Measurements from ENCODE around the gene GPA33.

The GPA33 gene

DNA sequence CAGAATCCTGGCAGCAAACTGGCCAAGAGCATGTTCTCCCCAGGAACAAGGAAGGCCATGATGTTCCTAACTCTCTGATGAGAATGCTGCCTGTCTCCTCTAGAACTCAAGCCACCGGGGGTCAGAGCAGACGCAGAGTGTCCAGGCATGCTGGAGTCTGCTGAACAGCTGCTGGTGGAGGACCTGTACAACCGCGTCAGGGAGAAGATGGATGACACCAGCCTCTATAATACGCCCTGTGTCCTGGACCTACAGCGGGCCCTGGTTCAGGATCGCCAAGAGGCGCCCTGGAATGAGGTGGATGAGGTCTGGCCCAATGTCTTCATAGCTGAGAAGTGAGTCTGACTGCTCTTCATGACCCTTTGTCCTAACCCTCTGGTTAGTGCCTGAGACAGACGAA, 27.0 kb upstream of the GPA33 start:
- no peak for DNase-seq

DNA sequence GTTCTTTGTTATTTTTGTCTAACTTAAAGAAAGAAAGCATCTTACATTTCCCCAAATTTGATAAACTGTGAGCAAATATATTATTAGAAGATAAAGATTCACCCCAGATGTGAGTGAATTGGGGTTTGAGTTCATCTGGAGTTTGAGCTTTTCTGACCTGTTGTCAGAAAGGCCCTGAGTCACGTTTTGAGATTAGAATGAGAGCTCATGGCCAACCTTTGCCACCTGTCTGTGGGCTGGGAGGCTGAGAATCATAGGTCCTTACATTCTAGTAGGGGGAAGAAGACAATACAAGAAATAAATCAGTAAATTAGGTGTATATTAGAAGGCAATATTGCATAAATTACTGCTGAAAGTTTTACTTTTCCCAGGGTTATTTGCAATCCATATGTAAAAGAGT, 26.0 kb upstream of the GPA33 start:
- no peak for DNase-seq

DNA sequence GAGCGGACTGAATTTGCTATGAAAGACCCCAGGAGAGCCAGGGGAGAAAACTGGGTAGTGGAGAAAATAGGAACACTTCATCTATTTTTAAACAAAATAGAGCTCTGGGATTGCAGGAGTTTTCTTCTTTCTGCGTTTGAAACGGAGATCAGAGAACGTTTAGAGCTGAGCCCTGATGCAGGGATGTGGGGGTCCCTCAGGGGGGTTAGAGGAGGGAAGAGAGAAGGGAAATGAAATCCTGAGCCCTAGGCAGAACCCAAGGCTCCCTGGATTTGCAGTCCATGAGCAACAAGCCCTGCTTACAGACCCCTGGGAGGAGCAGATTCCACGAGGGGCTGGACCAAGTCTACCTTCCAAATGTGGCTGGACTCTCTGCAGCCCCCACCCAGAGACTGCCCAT, 25.5 kb upstream of the GPA33 start:
- DNase-seq: no peak

DNA sequence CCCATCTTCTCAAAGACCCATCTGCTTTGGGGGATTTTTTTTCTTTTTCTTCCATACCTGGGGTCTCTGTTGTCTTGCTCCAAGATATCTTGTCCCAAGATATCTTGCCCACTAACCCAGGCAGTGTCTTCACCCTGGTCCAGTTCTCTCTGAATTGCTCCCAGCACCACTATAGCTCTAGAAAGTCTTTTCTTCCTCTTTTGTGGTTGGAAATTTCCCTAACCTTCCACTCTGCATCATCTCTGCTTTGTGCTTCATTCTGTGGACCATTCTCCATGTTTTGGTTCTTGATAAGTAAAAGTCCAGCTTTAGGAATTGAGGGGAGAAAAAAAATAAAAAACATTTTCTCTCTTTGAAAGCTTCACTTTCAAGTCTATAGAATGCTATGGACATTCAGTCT, 24.5 kb upstream of the GPA33 start:
- no peak for DNase-seq

DNA sequence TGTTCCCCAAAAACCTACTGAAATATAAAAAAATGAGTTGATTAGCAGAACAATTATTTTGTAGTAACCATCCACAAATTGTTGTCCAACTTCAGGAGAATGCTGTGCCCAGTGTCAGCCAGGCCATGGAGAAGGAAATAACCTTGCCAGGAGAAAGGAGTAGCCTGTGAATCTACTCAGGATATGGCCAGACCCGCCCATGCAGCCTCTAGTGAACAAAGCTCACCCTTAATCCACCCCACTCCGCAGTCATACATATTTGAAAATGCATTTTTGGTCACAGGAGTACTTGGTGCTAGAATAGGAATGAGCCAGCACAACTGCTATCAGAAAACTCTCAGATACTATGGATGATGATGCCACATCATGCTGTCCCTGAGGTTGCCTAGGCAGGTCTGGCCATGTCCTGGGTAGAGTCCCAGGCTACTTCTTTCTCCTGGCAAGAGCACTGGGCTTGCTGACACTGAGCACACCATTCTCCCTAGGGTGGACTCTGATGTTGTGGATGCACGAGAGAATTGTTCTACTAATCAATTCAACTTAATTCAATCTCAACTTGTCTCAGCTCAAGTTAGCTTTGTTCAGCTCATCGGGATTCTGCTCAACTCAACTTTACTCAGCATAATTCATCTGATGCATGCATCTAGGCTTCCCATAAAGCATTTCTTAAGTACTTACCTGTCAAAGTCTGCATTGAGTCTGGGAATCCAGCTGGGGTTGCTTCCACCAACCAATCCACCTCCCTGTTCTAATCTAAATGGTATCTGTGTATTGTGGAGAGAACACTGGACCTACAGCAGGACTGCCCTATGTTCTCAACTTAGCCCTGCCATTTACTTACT, 21.9 kb upstream of the GPA33 start:
- DNase-seq: no peak

DNA sequence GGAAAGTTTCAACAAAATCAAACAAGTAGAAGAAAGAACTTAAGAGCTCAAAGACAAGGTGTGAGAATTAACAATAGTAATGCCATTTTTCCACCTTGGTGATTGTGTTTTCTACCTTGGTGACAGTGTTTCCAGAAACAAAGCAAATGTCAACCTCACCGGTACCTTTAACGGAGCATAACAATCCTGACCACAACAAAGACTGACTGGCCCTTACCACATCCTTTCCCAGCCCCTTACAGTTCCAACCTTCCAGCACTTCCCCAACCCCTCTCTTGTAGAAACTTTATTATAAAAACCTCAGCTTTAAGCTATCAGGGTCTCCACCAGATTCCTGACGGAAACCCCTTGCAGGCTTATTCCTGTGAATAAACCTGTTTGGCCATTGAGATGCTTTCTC, 20.4 kb upstream of the GPA33 start:
- no peak for DNase-seq

DNA sequence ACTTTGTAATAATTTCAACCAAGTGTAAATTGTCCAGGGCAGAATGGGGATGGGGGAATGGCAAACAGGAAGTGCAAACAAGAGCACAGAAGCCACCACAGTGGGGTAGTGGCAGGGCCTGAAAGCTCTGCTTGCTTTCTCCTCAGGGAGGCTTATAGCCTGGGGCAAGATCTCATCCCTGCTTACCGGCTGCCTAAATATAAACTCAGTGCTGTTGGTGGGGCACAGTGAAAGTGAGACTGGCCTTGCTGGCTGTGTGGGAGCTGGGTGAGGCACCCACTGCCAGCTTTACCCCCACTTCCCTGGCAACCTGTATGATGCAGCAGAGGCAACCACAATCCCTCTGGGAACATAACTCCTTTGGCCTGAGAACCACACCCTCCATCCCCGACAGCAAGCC, 18.9 kb upstream of the GPA33 start:
- DNase-seq: peak in 2 of 3 experiments; percentile 57 to 83

DNA sequence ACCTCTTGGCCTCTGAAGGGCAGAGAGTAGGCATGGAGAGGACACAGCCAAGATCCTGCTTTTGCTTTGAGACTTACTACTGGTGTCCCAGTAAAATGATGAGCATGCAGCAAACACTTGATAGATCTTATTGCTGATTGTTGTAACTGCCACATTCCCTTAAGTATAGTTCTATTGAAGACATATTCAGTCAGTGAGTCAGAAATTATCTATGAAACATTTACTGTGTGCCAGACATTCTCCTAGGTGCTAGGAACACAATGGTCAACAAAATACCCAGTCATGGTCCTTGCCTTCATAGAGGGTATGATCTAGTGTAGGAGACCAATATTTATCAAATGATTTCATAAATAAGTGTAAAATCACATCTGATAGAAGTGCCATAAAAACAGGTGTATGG, 17.3 kb upstream of the GPA33 start:
- no peak for DNase-seq

DNA sequence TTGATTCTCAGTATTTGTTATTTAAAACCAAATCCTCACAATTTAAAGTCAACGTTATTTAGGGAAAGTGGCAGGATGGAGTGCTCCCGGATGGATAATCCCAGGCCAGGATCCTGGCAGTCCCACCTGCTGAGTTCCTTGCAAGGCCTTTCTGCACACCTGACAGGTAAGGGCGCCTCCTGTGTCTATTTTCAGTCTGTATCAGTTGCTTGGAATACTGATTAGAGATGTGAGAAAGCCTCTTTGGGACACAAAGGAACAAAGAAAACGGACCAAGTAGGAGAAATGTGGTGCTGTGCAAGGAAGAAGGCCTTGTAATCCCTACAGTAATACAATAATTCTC, 15.9 kb upstream of the GPA33 start:
- peak in 2 of 3 experiments; percentile 34 to 38 for DNase-seq

DNA sequence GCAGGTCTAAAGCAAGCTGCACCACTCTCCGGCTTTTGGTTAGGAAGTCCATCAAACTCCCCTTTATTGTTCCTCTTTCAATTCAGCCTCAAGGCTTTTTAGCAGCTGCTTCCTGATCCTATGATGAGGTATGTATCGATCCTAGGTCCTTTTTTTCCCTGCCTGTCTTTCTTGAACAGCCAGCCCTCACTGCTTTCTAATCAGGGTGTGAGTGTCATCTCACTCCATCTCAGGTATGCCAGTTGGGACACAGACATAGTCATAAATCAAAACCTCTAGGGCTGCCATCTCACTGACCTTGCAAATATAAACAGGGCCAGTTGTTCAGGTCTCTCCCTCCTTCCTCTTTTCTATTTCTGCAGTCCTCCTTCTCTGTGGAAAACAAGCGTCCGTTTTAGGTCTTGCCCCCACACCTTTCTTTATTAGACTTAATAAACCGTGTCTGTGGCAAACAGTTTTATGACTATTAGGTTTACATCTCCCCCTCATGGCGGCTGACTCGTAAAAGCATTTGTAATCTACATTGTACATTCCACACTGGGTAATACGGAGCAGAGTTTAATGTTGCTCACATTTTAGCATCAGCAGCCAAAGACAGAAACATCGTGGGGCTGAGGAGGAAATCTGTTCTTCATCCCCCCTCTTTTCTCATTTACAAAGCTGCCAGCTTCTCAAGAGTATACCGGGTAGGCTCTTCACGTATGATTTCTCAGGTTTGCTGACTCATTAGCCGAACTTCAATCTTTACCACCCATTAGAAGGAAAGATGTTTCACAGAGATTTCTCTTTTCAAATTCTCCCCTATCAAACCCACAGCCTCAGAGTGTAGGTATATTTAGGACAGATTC, 15.3 kb upstream of the GPA33 start:
- peak; percentile 44 to 89 (median 77) for DNase-seq

DNA sequence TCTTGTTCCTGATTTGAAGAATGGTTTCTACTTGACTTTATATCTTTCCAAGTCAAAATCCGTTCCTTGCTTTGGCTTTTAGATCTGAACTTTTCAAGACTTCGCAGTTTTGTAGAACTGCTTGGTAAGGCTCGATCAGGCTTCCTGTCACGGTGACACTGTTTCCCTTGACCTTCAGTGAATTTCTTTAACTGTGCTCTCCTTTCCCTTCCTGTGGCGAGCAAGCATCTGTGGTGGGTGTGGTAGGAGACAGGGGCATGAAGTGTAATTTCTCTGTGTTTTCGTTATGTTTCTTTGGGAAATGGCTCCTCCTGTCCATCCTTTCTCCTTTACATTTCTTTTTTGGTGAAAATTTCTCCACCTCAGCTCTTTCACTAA, 14.1 kb upstream of the GPA33 start:
- DNase-seq: no peak

DNA sequence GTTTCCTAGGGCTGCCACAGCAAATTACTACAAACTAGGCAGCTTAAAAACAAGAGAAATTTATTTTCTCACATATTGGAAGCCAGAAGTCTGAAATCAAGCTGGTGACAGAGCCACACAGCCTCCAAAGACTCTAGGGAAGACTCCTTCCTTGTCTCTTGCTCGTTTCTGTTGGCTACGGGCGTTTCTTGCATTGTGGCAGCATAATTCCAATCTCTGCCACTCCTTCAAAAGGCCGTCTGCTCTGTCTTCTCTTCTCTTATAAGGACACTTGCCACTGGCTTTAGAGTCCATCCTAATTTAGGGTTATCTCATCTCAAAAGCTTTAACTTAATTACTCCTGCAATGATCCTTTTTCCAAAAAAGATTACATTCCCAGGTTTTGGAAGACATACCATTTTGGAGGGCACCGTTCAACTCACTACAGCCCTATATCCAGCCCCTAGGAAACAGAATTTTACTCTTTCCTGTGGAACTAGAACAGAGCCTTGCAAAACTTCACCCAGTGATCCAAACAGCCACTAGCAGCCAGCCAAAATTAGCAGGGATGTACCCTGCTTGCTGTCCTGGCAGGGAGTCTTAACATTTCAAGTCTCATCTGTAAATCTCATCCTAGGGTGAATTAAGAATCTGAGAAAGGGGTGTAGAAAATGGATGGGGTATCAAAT, 12.9 kb upstream of the GPA33 start:
- DNase-seq: no peak

DNA sequence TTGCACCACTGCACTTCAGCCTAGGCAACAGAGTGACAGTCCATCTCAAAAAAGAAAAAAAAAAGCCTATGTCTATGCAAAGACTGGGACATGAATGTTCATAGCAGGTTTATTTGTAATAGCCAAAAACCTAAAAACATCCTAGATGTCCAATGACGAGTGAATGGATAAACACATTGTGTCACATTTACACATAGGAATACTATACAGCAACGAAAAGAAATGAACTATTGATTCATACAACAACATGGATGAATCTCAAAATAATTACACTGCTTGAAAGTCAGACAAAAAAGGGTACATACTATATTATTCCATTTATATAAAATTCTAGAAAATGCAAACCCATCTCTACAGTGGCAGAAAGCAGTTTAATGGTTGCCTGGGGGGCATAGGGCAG, 11.6 kb upstream of the GPA33 start:
- DNase-seq: no peak

DNA sequence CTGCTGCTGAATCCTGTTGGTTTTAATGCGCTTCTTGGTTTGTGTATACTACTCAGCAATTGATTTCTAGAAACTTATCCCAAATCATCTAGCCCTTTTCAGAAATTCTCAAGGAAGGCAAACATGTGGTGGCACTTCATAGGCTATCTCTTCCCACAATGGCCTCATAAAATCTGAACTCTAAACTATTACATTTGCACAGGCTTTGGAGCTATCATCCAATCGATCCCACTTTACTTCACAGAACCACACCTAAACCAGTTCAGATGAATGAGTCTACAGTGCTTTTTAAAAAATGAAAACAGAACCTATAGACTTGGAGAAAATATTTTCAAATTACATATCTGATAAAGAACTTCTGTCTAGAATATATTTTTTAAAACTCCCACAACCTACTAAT, 10.6 kb upstream of the GPA33 start:
- no peak for DNase-seq

DNA sequence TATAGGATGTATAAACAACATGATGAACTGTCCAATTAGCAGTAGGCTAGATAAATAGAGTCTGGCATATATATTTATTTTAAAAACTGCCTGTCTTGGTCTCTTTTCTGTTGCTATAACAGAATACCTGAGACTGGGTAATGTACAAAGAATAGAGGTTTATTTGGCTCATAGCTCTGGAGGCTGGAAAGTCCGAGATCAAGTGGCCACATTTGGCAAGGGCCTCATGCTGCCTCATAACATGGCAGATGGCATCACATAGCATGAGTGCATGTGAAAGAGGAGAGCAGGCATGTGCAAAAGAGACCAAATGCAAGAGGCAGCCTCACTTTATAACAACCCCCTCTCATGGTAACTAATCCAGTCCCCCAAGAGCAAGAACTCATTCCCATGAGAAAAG, 9.7 kb upstream of the GPA33 start:
- no peak for DNase-seq

DNA sequence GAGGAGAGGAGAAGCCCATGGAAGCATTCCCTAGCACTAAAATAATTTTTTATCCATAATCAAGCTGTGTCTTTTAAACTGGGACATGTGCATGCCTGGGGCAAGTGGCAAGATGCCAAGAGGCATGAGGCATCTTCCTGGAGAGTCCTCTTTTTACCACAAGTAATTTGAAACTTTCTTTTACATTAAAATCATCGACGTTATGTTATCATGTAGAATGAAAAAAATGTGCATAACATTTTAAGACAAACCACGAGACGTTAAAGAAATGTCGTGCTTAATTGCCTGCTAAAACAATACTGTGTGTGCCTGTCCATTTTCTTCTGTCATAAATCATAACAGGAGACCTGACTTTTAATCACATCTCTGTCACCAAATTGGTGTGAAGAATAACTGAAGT, 5.2 kb upstream of the GPA33 start:
- DNase-seq: peak in 1 of 3 experiments; percentile 28

DNA sequence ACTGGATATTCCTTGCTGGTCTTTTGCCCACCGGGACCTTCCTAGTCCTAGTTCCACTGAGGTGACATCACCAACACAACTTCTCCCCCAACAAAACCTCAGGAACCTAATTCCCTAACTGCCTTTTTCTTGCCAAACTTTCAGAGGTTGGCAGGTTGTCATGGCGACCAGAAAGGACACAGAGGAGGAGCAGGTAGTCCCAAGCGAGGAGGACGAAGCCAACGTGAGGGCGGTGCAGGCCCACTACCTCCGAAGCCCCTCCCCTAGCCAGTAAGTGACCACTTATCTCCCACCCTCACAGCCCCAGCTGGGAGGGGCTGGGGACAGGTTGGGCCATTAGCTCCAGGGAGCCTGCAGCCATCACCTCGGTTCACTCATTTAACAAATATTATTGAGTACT, 4.5 kb upstream of the GPA33 start:
- no peak for DNase-seq

DNA sequence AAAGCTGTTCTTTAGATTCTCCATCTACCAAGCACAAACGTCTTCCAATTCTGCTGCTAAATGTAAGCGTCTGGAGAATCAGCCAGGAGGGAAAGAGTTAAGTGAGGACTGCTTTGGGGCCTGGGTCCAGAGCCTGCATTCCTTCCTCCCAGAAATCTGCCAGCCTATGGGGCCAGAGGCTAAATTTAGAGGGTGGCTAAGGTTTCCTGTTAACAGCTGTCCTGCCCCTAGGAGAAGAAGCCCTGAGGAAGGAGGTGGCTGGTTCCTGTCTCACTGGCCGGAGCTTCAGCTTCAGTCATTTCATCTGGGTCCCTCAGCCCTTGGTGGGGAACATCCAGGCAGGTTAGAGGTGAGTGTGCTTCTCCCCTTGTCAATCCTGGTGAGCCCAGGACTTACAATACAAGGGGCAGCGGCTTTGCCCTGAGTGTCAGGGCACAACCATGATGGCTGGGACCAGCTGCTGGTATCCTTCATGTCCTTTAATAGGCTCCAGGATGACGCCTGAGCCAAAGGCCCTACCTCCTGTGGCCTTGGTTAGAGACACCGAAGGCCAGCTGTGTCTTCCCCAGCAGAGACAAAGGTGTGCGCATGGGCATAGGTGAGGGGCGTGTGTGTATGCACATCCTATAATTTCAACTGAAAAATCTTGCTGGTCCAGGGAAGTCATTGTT, 3.8 kb upstream of the GPA33 start, which contains the start of gene STYXL2:
STYXL2 (plus strand) TSS at position 230 of the 671 bp plus-strand sequence. CDS start 775 bp downstream, outside the sequence.
- DNase-seq: no peak

DNA sequence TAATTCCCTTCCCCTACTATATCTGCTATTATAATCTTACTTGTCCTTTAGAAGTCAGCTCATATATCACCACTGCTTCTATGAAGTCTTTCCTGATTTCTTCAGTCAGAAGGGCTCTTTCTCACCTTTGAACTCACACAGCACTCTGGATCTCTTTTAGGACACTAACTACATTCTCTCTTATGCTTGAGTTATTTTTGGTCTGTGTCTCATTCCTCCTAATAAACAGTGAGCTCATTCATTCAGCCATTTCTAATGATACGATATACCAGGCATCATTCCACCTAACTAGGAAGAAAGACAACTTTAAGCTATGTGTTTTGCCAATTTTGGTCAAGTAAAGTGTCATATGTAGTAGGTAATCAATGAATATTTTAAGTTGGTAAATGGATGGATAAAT, 2.5 kb upstream of the GPA33 start:
- no peak for DNase-seq

DNA sequence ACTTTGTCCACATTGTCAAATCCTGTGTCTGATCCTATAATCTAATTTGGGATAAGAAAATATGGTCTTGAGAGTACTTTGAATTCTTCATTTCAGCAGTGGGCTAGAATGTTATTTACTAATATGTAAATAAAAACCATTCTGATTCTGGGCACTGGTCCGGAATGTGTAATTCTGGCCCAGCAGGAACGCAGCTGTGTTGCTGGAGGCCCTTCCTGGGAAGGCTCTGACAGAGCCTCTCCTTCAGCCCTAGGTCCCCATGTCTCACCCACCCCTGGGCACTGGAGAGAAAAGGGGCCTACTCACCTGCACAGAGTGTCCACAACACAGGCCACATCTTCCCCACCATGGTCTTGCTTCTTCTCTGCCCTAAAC, 251 bp downstream of the GPA33 start:
- no peak for DNase-seq

DNA sequence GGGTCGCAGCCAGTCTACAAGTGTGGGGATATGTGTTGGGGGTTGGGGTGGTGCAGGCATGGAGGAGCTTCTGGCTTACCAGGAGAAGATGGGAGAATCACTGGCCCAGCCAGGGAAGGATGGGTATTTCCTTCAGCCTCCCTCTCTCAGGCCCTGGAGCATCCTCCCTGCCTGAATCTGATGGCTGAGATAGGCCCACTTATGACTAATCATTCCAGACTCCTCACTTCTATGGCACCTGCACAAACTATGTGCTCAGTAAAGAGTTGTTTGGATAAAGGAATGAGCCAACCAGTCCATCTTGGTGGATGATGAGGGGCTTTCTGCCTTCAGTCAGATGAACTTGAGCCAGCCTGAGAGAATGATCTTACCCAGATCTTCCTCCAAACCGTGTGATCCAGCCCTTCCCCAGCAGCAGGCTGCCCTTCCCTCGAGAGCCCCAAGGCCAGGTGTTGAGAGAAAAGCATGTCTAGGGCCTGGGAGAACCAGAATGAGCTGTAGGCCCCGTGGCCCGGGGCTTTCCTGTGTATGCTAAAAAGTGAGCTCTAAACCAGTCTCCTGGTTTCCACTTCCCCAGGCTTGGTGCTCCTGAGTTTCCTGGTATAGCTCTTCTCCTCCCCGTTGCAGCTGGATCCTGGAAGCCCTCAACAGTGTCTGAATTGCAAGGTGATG, 1.3 kb downstream of the GPA33 start:
- DNase-seq: no peak

DNA sequence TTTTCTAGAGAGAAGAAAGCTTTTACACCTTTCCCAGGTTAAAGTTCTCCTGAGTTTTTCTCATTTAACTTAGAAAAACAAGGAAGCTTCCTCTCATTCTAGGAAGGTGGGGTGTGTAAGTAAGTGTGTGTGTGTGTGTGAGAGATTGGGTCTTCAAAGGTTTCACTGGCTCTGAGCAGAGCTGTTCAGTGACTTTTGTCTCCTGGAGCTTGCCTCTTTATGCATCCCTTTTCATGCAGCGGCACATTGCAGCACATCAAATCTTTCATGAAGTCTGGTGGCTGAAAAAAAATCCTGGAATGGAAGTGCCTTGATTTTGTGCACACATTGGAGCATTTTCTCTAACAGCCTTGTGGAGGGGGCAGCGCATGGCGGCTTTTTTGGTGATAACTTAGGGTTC, 3.4 kb downstream of the GPA33 start:
- no peak for DNase-seq

DNA sequence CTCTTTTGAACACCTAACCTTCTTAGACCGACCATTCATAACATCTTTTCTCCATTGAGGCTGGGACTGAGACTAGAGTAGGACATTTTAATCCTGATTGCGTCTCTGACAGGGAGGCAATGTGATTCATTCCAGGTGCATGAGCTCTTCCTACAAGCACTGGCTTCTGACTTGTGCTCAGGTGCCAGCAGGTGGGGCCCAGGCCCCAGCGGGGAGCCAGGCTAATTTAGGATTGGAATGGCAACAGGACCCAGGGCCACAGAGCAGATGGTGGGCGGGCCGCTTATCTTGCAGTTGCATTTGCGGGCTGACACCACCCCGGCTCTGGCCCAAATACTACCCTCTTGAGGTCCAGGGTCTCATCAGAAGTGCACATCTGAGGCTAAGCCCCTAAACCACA, 4.1 kb downstream of the GPA33 start:
- no peak for DNase-seq
